Measurements from ENCODE around the gene POLA1. TPM values are rescaled to one million over a fixed set of nuclear protein-coding genes. Genes with fewer than 3 reads are reported as not detected.

The POLA1 gene
- total RNA-seq, 4 donors from 2014 or later: 8.5 to 18.9 (median 8.8) TPM

DNA sequence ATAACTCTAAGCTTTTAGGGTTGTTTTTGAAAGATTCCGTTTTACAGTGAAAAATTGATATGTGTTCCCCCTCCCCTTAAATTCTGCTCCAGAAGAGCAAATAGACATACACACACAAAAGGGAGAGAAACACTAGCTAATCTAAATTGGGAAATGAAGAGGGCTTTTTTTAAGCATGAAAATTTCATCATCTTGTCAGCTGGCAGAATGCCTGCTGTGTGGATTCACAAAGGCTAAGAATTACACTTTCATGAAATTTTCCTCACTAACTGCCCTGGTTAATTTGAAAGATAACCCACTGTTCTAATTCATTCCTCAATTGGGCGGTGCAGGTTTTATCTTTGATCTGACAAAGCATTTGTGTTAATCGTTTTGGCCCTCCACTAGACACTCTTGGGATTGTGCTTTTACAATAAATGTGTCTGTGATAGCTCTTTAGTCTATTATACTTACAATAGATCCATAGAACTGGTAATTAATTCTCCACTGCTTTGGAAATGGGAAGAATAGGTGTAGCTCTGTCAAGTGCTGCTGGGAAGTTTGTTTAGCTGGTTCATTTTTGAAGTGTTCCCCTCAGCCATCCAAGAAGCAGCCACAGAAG lies 152.9 kb downstream of the POLA1 start:
- H3K9me3 ChIP-seq: no peaks in the 10 kb centered on the region
- no peak overlapping the region for H3K27ac ChIP-seq
- peak in 1 of 2 donors; percentile 5 for DNase-seq
- intact Hi-C loops (cut with DNase I): loop anchor here (10.0 kb wide), 1 partner anchor 178 kb away; no protein-coding TSS in a partner anchor
- peaks cover 6 to 29% of the 10 kb centered on the region in 2 donors for H3K4me1 ChIP-seq
- no peak overlapping the region for H3K4me3 ChIP-seq (replicated peaks in 1 of 3)
- 55 to 76% methylated on average over 3 of the region's 3 CpGs for WGBS, 2 donors
- no peaks in the 10 kb centered on the region for H3K27me3 ChIP-seq
- TF ChIP-seq POLR2A (IDR thresholded peaks at IDR 0.05): no peak
- TF ChIP-seq, protein P1, sequence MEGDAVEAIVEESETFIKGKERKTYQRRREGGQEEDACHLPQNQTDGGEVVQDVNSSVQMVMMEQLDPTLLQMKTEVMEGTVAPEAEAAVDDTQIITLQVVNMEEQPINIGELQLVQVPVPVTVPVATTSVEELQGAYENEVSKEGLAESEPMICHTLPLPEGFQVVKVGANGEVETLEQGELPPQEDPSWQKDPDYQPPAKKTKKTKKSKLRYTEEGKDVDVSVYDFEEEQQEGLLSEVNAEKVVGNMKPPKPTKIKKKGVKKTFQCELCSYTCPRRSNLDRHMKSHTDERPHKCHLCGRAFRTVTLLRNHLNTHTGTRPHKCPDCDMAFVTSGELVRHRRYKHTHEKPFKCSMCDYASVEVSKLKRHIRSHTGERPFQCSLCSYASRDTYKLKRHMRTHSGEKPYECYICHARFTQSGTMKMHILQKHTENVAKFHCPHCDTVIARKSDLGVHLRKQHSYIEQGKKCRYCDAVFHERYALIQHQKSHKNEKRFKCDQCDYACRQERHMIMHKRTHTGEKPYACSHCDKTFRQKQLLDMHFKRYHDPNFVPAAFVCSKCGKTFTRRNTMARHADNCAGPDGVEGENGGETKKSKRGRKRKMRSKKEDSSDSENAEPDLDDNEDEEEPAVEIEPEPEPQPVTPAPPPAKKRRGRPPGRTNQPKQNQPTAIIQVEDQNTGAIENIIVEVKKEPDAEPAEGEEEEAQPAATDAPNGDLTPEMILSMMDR (IDR thresholded peaks at IDR 0.05): no peak
- H3K36me3 ChIP-seq: no peaks in the 10 kb centered on the region

DNA sequence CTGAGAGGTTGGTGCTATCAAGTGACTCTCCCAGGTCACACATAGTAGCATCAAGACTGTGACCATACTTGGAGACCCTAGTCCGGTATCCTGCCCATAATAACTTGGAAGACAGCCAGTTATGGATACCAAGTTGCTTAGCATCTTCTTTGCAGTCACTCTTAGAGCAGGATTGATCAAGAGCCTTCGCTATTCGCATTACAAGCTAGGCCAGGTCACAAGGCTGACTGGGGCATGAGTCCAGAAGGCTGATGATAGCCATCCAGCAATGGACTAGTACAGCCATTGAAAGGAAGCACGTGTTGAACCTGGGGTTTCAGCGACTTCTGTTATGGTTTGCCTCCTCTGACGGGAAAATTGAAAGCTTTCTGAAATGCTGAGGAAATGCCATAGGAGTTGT lies 157.6 kb downstream of the POLA1 start:
- intact Hi-C loops (cut with DNase I): no loop called here

DNA sequence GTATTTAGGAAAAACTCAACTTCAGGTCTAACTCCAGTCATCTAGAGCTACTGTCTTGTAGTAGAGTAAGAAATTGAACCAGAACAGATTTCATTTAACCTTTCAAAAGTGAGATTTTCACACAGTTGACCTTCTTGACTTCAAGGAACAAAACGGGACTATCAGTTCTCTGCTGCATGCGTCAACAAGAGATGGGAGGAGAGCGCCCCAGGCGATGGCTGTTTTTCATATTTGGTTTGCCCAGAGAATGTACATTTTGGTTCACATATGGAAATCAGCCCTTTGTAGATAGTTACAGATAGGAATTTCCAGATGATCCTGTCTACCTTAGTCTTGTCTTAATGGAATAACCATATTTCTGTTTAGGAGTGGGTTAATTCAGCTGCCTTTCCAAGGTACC lies 158.1 kb downstream of the POLA1 start:
- no peak overlapping the region for H3K27ac ChIP-seq
- H3K4me3 ChIP-seq (replicated peaks in 1 of 3): no peak overlapping the region
- TF ChIP-seq, protein P1 (IDR thresholded peaks at IDR 0.05): no peak
- TF ChIP-seq POLR2A (IDR thresholded peaks at IDR 0.05): no peak
- H3K9me3 ChIP-seq: no peaks in the 10 kb centered on the region
- peaks cover 0 to under 1% of the 10 kb centered on the region in 2 donors for H3K4me1 ChIP-seq
- no peaks in the 10 kb centered on the region for H3K27me3 ChIP-seq
- intact Hi-C loops (cut with DNase I): no loop called here
- 95% methylated on average over 4 of the region's 4 CpGs for WGBS, 2 donors
- no peaks in the 10 kb centered on the region for H3K36me3 ChIP-seq
- DNase-seq: no peak

More for the DNA sequence above, 157.6 kb downstream of the POLA1 start:
- WGBS, 2 donors: 93 to 95% methylated on average over 6 of the region's 6 CpGs
- H3K9me3 ChIP-seq: no peaks in the 10 kb centered on the region
- no peaks in the 10 kb centered on the region for H3K27me3 ChIP-seq
- no peak overlapping the region for H3K4me3 ChIP-seq (replicated peaks in 1 of 3)
- DNase-seq: no peak
- no peaks in the 10 kb centered on the region for H3K36me3 ChIP-seq
- no peak overlapping the region for H3K27ac ChIP-seq
- H3K4me1 ChIP-seq: peaks cover 0 to 5% of the 10 kb centered on the region in 2 donors
- TF ChIP-seq, protein P1 (IDR thresholded peaks at IDR 0.05): no peak
- TF ChIP-seq POLR2A (IDR thresholded peaks at IDR 0.05): no peak

DNA sequence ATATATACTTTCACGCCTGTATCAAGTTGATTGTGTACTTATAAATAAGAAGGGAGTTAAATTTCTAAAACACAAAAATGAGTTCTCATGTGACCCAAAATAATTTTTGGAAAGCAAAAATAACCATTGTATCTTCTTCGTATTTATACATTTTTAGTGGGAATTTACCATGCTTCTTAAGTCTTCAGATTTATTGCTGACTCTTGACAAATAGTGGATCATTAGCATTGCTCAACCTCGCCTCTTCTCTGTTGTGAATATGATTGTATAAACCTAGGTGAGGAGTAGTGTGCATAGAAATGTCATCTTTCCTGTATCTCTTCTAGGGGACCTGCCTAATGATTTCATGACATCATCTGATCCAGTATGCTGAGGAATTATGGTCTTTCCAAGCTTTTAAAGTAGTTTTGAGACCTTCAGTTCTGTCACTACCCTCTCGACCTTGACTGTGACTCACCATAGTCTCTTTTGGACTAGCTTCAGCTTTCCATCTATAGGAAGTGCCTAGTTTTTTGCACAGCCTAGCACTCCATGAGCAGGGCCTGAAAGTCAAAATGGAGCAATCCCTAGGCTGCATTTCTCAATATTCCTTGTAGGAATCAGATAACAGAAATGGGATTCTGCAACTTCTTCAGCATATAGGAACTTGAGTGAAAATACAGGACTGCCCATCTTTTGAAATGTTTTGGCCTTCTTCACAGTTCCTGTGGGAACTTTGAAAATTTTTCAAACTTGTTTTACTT lies 164.5 kb downstream of the POLA1 start:
- DNase-seq: no peak
- Histone ChIP-seq H3K36me3 (no peaks in the 10 kb centered on the region), H3K27ac (no peak overlapping the region), H3K4me1 (peaks cover 5 to 18% of the 10 kb centered on the region in 2 donors), H3K27me3 (no peaks in the 10 kb centered on the region), H3K4me3 (replicated peaks in 1 of 3) (no peak overlapping the region), H3K9me3 (no peaks in the 10 kb centered on the region)
- intact Hi-C loops (cut with DNase I): no loop called here
- WGBS, 2 donors: 96 to 98% methylated on average over 4 of the region's 4 CpGs
- no peak for TF ChIP-seq POLR2A (IDR thresholded peaks at IDR 0.05)
- TF ChIP-seq, protein P1 (IDR thresholded peaks at IDR 0.05): no peak

All from thyroid gland (tissue), 4 donors.